ENCODE data around the gene TAF6L.

The TAF6L gene

DNA sequence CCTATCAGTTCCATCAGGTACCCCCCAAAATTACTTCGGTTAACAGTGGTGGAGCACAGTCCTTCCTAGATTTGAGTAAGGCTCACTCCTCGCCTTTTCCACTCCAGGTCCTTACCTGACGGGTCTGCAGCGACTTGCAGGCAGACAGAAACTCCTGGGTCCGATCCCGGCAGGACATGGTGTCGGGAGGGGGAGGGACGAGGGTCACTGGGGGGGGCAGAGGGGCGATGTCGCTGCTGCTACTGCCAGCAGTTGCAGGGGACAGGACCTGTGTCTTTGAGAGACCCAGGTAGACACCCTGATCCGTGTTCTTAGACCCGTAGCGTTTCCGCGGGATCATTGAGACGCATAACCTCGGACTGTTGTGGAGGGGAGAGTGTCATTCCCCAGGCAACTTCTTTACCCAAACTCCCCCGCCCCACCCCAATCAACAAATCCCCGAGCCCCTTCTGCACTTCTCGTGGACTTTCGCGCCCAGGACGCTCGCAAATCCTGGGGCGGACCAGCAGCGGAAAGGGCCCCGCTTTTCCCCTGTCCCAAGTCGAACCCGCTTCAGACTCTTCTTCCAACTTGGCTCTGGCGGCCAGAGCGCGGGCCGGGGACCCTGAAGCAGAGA is 59.8 kb downstream of the TAF6L start:
- TF ChIP-seq, protein P1, sequence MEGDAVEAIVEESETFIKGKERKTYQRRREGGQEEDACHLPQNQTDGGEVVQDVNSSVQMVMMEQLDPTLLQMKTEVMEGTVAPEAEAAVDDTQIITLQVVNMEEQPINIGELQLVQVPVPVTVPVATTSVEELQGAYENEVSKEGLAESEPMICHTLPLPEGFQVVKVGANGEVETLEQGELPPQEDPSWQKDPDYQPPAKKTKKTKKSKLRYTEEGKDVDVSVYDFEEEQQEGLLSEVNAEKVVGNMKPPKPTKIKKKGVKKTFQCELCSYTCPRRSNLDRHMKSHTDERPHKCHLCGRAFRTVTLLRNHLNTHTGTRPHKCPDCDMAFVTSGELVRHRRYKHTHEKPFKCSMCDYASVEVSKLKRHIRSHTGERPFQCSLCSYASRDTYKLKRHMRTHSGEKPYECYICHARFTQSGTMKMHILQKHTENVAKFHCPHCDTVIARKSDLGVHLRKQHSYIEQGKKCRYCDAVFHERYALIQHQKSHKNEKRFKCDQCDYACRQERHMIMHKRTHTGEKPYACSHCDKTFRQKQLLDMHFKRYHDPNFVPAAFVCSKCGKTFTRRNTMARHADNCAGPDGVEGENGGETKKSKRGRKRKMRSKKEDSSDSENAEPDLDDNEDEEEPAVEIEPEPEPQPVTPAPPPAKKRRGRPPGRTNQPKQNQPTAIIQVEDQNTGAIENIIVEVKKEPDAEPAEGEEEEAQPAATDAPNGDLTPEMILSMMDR (IDR thresholded peaks at IDR 0.05; ENCODE audit: borderline replicate concordance, insufficient read depth, low read depth, low read length): no peak

DNA sequence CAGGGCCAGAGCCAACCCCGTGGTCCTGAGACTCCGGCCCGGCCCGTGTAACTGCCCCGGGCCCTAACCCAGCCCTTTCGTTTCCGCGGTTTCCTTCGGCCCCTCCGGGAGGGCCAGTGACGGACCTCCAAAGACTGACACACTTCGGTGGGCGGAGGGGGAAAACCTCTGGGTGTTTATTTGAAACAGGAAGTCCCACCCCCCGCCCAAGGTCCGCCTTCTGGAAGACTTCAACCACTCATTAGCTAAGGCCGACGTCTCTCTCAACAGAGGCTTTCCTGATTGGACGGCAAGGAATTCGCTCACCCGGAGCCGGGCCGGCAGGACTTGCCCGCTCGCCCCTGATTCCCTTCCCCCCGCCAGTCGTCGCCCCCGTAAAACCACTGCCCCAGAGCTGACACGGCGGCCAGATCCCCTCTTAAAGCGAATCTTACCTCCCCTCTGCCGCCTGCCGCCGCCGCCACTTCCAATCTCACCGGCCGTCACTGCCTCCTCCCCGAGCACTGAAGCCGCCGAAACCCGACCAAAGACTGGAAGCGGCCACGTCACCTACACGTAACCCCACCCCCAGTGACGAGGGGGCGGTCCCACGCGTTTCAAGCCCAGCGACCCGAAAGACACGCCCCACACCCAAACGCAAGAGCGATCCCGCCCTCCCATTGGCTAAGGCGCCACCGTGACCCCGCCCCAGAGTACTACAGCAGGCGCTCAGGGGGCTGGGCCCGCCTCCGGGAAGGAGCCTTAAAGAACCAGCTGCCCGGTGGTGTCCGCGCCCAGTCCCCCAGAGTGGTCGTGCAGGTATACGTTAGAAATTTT is 60.5 kb downstream of the TAF6L start, which contains the start of gene STX5:
STX5 (minus strand) TSS at position 532 of the 816 bp plus-strand sequence. CDS start 808 bp downstream, outside the sequence.
- TF ChIP-seq, protein P1 (IDR thresholded peaks at IDR 0.05; ENCODE audit: borderline replicate concordance, insufficient read depth, low read depth, low read length): no peak

More for the DNA sequence above, 59.8 kb downstream of the TAF6L start:
- peak overlapping the region; percentile 68 for H3K4me3 ChIP-seq (ENCODE audit: low read depth, low read length)

DNA sequence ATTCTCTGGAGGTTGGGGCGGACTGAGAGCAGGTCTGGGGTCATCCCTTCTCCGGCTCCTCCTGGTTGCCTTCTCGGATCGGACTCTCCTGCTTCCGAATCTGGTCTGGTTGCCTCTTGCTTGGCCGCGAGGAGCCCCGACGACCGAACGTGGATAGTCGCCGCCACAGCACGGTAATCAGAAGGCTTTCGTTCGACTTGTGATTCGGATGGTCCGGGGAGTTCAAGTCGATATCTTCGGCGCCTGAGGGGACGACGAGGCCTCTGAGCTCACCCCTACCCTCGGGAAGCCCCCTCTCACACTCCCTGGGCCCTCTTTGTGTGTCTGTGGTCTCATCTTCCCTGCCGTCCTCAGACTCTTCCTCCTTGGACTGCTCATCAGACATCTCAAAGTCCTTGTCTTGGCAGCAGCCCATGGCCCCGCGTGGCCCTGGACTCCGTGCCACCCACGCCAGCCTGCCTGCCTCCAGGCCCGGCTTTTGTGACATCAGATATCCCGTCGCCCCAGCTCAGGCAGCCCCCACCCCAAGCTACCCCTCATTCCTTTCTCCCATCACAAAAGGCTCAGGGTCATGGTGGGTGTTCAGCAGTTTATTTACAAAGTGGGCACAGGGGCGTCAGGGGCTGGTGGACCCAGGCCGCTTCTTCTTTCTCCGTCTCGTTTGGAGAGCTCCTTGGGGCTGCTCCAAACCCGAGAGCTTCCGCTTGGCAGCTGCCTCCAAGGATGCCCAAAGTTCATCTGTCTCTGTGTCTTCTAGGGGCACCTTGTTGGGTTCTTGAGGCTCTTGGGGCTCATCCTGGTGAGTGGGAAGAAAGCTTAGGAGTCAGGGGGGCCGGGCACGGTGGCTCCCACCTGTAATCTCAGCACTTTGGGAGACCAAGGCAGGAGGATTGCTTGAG is 61.4 kb downstream of the TAF6L start, which contains the start of gene TEX54:
TEX54 (minus strand) TSS at position 506 of the 899 bp plus-strand sequence.
- H3K4me3 ChIP-seq (ENCODE audit: low read depth, low read length): peak within 1 kb of the TSS; percentile 68
- TF ChIP-seq, protein P1 (IDR thresholded peaks at IDR 0.05; ENCODE audit: borderline replicate concordance, insufficient read depth, low read depth, low read length): no peak

More for the DNA sequence above, 60.5 kb downstream of the TAF6L start, which contains the start of gene STX5:
- peak within 1 kb of the TSS; percentile 68 for H3K4me3 ChIP-seq (ENCODE audit: low read depth, low read length)

DNA sequence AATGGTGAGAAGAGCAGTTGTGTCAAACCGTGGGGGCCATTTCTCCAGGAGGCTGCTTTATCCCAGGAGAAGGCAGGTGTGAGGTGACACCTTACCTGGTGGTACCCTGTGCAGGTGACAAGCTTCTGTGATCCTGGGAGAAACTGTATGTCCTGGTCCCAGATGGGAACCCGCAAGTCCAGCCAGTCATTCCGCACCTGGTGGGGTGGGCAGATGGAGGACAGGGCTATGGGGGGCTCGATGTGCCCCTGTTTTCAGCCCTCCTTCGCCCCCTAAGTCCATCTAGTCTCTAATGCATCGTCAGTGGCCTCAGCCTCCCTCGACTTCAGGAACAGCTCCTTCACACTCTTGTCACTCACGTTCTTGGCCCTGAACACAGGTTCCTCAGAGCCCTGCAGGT is 64.1 kb downstream of the TAF6L start:
- no peak overlapping the region for H3K4me3 ChIP-seq (ENCODE audit: low read depth, low read length)

More for the DNA sequence above, 64.1 kb downstream of the TAF6L start:
- TF ChIP-seq, protein P1 (IDR thresholded peaks at IDR 0.05; ENCODE audit: borderline replicate concordance, insufficient read depth, low read depth, low read length): no peak

Data from GM12875 (cell line).